ENCODE measurements around the gene MAPKAPK3. TPM values are rescaled to one million over a fixed set of nuclear protein-coding genes. Genes with fewer than 3 reads are reported as not detected.

The MAPKAPK3 gene
- total RNA-seq, 1 donor from 2014 or later, result 359 TPM

DNA sequence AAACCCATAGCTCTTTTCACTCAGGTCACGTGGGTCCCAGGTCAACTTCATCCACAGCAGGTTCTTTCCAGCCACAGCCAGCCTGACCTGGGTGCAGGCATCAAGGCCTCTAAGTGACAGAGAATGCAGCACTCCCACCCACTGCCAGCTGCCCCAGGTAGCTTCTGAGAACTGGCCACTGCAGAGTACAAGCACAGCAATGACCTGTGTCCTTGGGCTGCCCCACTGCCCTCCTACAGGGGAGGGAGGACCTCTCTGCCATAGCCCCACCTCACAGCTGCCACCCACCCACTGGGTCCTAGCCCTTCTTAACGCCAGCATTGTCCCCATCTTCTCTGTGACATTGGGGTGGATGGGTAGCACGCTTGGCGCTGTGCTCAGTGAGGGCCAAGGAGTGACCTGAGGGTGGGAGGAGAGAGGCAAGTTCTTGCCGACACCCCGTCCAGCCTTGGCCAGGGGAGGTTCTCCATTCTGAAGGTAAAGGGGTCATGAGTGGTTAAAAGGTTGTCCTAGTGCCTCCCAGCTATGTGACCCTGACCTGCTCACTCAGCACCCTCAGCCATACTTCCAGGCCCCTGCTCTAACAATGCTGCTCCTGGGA is 17.7 kb upstream of the MAPKAPK3 start:
- no peak for TF ChIP-seq CTCF (IDR thresholded peaks at IDR 0.05; ENCODE audit: borderline replicate concordance)
- H3K27ac ChIP-seq (replicated peaks), result peak overlapping the region; percentile 100
- no peaks in the 10 kb centered on the region for H3K9me3 ChIP-seq (replicated peaks)
- DNase-seq, result no peak
- H3K36me3 ChIP-seq, result no peaks in the 10 kb centered on the region
- H3K4me3 ChIP-seq, result no peak overlapping the region
- no peaks in the 10 kb centered on the region for H3K27me3 ChIP-seq (ENCODE audit: low read depth)
- peaks cover 60% of the 10 kb centered on the region for H3K4me1 ChIP-seq
- intact Hi-C loops (cut with micrococcal nuclease), result no loop called here

- peaks cover 64% of the 10 kb centered on the region for H3K4me1 ChIP-seq
- H3K36me3 ChIP-seq, result no peaks in the 10 kb centered on the region
- no peak for TF ChIP-seq CTCF (IDR thresholded peaks at IDR 0.05; ENCODE audit: borderline replicate concordance)
- DNase-seq, result no peak
- peak overlapping the region; percentile 100 for H3K27ac ChIP-seq (replicated peaks)
- H3K9me3 ChIP-seq (replicated peaks), result no peaks in the 10 kb centered on the region
- intact Hi-C loops (cut with micrococcal nuclease), result no loop called here
- no peak overlapping the region for H3K4me3 ChIP-seq
- H3K27me3 ChIP-seq (ENCODE audit: low read depth), result no peaks in the 10 kb centered on the region
Observed at GRCh38 chr3:50599716-50600118, 17.2 kb upstream of the MAPKAPK3 start.

- intact Hi-C loops (cut with micrococcal nuclease), result no loop called here
- no peak for TF ChIP-seq CTCF (IDR thresholded peaks at IDR 0.05; ENCODE audit: borderline replicate concordance)
- no peak for DNase-seq
Observed at GRCh38 chr3:50600141-50600753, 16.7 kb upstream of the MAPKAPK3 start.

GRCh38 chr3:50600841-50601591 is 15.9 kb upstream of the MAPKAPK3 start:
- intact Hi-C loops (cut with micrococcal nuclease), result no loop called here
- Histone ChIP-seq H3K27ac (replicated peaks) (peak overlapping the region; percentile 100), H3K36me3 (no peaks in the 10 kb centered on the region), H3K4me1 (peaks cover 77% of the 10 kb centered on the region), H3K9me3 (replicated peaks) (no peaks in the 10 kb centered on the region), H3K4me3 (peak overlapping the region; percentile 52), H3K27me3 (ENCODE audit: low read depth) (no peaks in the 10 kb centered on the region)
- peak; percentile 97 for DNase-seq
- TF ChIP-seq CTCF (IDR thresholded peaks at IDR 0.05; ENCODE audit: borderline replicate concordance), result no peak

More at GRCh38 chr3:50600141-50600753, 16.7 kb upstream of the MAPKAPK3 start:
- H3K27me3 ChIP-seq (ENCODE audit: low read depth), result no peaks in the 10 kb centered on the region
- H3K27ac ChIP-seq (replicated peaks), result peak overlapping the region; percentile 100
- peaks cover 69% of the 10 kb centered on the region for H3K4me1 ChIP-seq
- H3K9me3 ChIP-seq (replicated peaks), result no peaks in the 10 kb centered on the region
- H3K36me3 ChIP-seq, result no peaks in the 10 kb centered on the region
- no peak overlapping the region for H3K4me3 ChIP-seq

GRCh38 chr3:50602595-50603191 is 14.3 kb upstream of the MAPKAPK3 start:
- Histone ChIP-seq H3K9me3 (replicated peaks) (no peaks in the 10 kb centered on the region), H3K4me1 (peaks cover 94% of the 10 kb centered on the region), H3K27me3 (ENCODE audit: low read depth) (no peaks in the 10 kb centered on the region), H3K27ac (replicated peaks) (peak overlapping the region; percentile 100), H3K4me3 (no peak overlapping the region), H3K36me3 (peaks cover 14% of the 10 kb centered on the region)
- TF ChIP-seq CTCF (IDR thresholded peaks at IDR 0.05; ENCODE audit: borderline replicate concordance), result no peak
- intact Hi-C loops (cut with micrococcal nuclease), result no loop called here
- no peak for DNase-seq

All from left ventricle myocardium inferior (tissue), 1 donor.